ENCODE data around the gene RPL26.

- TF ChIP-seq, protein P1, sequence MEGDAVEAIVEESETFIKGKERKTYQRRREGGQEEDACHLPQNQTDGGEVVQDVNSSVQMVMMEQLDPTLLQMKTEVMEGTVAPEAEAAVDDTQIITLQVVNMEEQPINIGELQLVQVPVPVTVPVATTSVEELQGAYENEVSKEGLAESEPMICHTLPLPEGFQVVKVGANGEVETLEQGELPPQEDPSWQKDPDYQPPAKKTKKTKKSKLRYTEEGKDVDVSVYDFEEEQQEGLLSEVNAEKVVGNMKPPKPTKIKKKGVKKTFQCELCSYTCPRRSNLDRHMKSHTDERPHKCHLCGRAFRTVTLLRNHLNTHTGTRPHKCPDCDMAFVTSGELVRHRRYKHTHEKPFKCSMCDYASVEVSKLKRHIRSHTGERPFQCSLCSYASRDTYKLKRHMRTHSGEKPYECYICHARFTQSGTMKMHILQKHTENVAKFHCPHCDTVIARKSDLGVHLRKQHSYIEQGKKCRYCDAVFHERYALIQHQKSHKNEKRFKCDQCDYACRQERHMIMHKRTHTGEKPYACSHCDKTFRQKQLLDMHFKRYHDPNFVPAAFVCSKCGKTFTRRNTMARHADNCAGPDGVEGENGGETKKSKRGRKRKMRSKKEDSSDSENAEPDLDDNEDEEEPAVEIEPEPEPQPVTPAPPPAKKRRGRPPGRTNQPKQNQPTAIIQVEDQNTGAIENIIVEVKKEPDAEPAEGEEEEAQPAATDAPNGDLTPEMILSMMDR (IDR thresholded peaks at IDR 0.05): no peak
- no peak for TF ChIP-seq POLR2A (IDR thresholded peaks at IDR 0.05)
Observed at GRCh38 chr17:8359769-8360168, 23.2 kb downstream of the RPL26 start.

All from thyroid gland (tissue), 4 donors.